Activated naive CD8-positive, alpha-beta T cell treated with anti-CD3 and anti-CD28 coated beads for 36 hours (primary cell): ENCODE data around the gene EFCAB7. TPM values are rescaled to one million over a fixed set of nuclear protein-coding genes. Genes with fewer than 3 reads are reported as not detected.

Experiments used
- DNase-seq: peaks from one replicate; pipeline ENCODE4 v3.0.0; 2021
- H3K27ac Mint-ChIP-seq: one replicate; pipeline ENCODE4 v1.8.0; 2022; ENCODE audit warnings: mild to moderate bottlenecking, moderate library complexity, mixed read lengths
- H3K27me3 Mint-ChIP-seq: one replicate; pipeline ENCODE4 v1.8.0; 2022; ENCODE audit warnings: mild to moderate bottlenecking, mixed read lengths
- H3K36me3 Mint-ChIP-seq: one replicate; pipeline ENCODE4 v1.8.0; 2021; ENCODE audit warnings: mild to moderate bottlenecking, mixed read lengths
- H3K4me1 Mint-ChIP-seq: one replicate; pipeline ENCODE4 v1.8.0; 2021; ENCODE audit warnings: mixed read lengths
- H3K4me3 Mint-ChIP-seq: one replicate; pipeline ENCODE4 v1.8.0; 2022; ENCODE audit warnings: mild to moderate bottlenecking, moderate library complexity, mixed read lengths
- H3K9me3 Mint-ChIP-seq: one replicate; pipeline ENCODE4 v1.8.0; 2022; ENCODE audit warnings: mixed read lengths
- total RNA-seq, 2 experiments: library from RNA; stranded (reverse); gene quantifications; one replicate each; pipeline ENCODE4 v1.2.3, GENCODE V29; 2021

The EFCAB7 gene
- 1 to 10 TPM; 5.9 to 6.9 TPM for total RNA-seq

DNA sequence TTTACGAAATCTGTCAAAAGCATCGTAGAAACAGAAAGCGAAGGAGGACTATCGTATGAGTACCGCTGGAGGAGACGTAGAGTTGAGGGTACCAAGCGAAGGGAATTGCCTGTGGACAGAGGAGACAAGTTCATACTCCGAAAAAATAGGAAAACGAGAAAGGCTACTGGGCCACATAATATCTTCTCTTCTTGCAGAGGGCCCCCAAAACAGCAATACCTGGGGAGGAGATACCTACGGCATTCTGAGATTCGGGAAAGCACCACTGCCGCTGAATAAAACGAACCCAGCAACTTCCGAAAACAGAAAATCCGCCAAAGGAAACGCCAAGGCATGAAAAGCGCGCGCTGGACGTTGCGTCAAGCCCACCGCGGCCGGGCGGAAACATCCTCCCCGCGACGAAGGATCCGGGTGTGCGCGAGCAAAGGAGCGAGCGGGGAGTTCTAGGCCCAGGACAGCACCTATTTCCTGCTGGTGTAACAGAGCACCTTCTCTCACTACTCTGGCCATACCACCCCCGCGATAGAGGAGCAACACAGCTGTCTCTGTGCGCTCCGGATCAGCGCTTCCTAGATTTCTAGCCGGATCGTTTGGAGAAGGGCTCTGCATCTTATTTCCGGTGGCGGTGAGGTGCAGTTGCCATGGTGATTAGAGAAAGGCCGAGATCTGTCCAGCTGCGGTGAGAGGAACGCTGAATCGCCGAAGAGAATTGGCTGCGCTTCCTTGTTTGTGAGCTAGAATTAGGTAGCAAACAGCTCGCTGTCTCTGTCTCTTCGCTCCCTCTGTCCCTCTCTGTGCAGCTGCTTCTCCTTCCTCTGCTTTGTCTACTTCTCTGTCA is at the start of gene EFCAB7, which contains the start of gene ITGB3BP:
EFCAB7 (plus strand) TSS at position 635 of the 838 bp plus-strand sequence. CDS start 2,048 bp downstream, outside the sequence.
ITGB3BP (minus strand) TSS at position 335 of the 838 bp plus-strand sequence; CDS start at position 243, 92 bp downstream.
- Mint-ChIP-seq H3K27ac (peak within 1 kb of the TSS; percentile 98), H3K4me1 (peaks cover 26% of the 10 kb centered on the region), H3K9me3 (no peaks in the 10 kb centered on the region), H3K4me3 (peak within 1 kb of the TSS; percentile 99), H3K27me3 (no peaks in the 10 kb centered on the region), H3K36me3 (no peaks in the 10 kb centered on the region)
- DNase-seq: peak; percentile 87

- DNase-seq: no peak
- no peak overlapping the region for H3K4me3 Mint-ChIP-seq
- H3K9me3 Mint-ChIP-seq: peaks cover 5% of the 10 kb centered on the region
- no peak overlapping the region for H3K27ac Mint-ChIP-seq
- H3K27me3 Mint-ChIP-seq: no peaks in the 10 kb centered on the region
- H3K36me3 Mint-ChIP-seq: peaks cover 22% of the 10 kb centered on the region
- H3K4me1 Mint-ChIP-seq: no peaks in the 10 kb centered on the region
Measured at GRCh38 chr1:63475761-63476160, 47.6 kb upstream of the EFCAB7 start.

DNA sequence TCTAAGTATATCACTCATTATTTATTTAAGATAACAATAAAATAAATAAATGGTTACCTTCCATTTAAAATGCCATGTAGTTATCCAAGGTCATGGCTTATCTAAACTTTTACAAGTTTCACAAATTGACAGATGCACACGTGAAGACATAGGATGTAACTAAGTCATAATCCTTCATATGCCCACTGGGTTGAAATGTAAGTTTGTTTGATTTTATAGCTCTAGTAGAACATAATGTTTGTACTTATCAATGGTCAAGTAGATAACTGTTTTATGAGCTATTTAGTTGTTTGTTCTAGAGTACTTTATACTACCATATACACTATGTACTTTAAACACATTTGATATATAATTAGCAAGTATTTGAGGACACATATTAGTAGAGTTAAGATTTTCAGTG is 43.3 kb upstream of the EFCAB7 start:
- Mint-ChIP-seq H3K27ac (no peak overlapping the region), H3K27me3 (no peaks in the 10 kb centered on the region), H3K9me3 (no peaks in the 10 kb centered on the region), H3K4me1 (peaks cover 2% of the 10 kb centered on the region), H3K4me3 (no peak overlapping the region), H3K36me3 (peaks cover 9% of the 10 kb centered on the region)
- no peak for DNase-seq

DNA sequence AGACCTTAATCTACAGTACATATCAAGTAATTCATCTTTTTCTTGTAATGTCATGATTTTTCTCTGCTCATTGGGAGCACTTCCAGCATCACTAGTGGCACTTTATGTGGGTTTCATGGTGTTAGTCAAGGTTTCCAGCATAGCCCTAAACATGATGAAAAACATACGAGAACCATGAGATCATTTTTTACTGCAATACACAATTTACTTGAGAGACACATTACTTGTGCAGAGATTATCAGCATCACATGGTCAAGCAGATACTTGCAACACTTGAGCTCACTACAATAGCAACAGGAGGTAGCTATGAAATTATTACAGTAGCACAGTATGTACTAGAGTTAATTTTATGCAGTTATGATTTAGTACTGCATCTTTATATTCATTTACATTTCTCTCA is 36.7 kb upstream of the EFCAB7 start:
- H3K27me3 Mint-ChIP-seq: no peaks in the 10 kb centered on the region
- H3K4me3 Mint-ChIP-seq: no peak overlapping the region
- DNase-seq: no peak
- H3K27ac Mint-ChIP-seq: no peak overlapping the region
- H3K36me3 Mint-ChIP-seq: peaks cover 8% of the 10 kb centered on the region
- H3K9me3 Mint-ChIP-seq: no peaks in the 10 kb centered on the region
- H3K4me1 Mint-ChIP-seq: peaks cover 2% of the 10 kb centered on the region

GRCh38 chr1:63487336-63488065 is 35.8 kb upstream of the EFCAB7 start:
- Mint-ChIP-seq H3K36me3 (peaks cover 9% of the 10 kb centered on the region), H3K9me3 (no peaks in the 10 kb centered on the region), H3K27me3 (no peaks in the 10 kb centered on the region), H3K27ac (no peak overlapping the region), H3K4me1 (peaks cover 4% of the 10 kb centered on the region), H3K4me3 (no peak overlapping the region)
- DNase-seq: no peak

GRCh38 chr1:63497577-63497976 is 25.7 kb upstream of the EFCAB7 start:
- H3K9me3 Mint-ChIP-seq: peaks cover 3% of the 10 kb centered on the region
- no peak overlapping the region for H3K27ac Mint-ChIP-seq
- H3K27me3 Mint-ChIP-seq: no peaks in the 10 kb centered on the region
- peaks cover 36% of the 10 kb centered on the region for H3K36me3 Mint-ChIP-seq
- H3K4me1 Mint-ChIP-seq: peaks cover 4% of the 10 kb centered on the region
- no peak for DNase-seq
- H3K4me3 Mint-ChIP-seq: no peak overlapping the region

DNA sequence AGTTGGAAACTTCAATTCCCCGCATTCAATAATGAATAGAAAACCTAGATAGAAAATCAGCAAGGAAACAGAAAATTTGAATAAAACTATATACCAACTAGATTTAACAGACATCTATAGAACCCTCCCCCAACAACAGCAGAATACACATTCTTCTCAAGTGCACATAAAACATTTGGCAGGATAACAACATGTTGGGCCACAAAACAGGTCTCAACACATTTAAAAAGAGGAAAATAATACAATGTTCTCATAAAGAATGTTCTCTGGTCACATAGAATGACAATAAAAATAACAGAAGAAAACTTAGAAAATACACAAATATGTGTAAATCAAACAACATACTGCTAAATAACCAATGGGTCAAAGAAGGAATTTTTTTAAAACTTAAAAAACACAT is 25.2 kb upstream of the EFCAB7 start:
- Mint-ChIP-seq H3K27ac (no peak overlapping the region), H3K4me1 (peaks cover 4% of the 10 kb centered on the region), H3K27me3 (no peaks in the 10 kb centered on the region), H3K36me3 (peaks cover 34% of the 10 kb centered on the region), H3K9me3 (peaks cover 3% of the 10 kb centered on the region), H3K4me3 (no peak overlapping the region)
- no peak for DNase-seq

DNA sequence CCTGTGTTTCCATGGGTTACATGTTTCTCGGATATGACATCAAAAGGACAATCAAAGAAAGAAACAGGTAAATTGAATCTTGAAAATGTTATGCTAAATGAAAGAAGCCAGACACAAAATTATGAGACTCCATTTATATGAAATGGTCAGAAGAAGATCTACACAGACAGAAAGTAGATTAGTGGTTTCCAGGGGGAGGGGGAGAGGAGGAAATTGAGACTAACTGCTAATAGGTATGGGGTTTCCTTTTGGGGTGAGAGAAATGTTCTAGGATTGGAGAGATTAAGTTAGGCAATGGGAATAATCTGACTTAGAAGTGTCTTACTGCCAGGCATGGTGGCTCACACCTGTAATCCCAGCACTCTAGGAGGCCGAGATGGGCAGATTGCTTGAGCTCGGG is 22.1 kb upstream of the EFCAB7 start:
- H3K36me3 Mint-ChIP-seq: peaks cover 50% of the 10 kb centered on the region
- H3K4me1 Mint-ChIP-seq: peaks cover 4% of the 10 kb centered on the region
- H3K27me3 Mint-ChIP-seq: no peaks in the 10 kb centered on the region
- H3K27ac Mint-ChIP-seq: no peak overlapping the region
- no peak overlapping the region for H3K4me3 Mint-ChIP-seq
- DNase-seq: no peak
- H3K9me3 Mint-ChIP-seq: peaks cover 4% of the 10 kb centered on the region

DNA sequence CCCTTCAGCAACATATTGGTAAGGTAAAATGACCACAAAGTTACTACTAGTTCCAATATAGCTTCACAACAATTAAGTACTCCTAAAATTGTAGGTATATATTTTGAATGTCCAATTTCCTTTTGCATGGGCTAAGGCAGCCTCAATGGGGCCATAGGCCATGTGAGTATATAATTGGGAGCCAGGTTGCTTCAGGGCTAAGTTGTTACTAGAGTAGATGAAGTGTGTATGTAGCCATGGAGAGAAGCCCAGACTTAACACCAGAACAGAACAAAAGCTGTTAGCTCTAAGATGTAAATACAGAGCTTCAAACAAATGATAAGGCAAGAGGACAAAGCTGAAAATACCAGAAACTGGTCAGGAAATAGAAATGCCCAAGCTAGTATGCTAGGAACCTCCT is 16.5 kb upstream of the EFCAB7 start:
- Mint-ChIP-seq H3K27ac (no peak overlapping the region), H3K4me3 (no peak overlapping the region), H3K4me1 (no peaks in the 10 kb centered on the region), H3K27me3 (no peaks in the 10 kb centered on the region), H3K36me3 (peaks cover 32% of the 10 kb centered on the region), H3K9me3 (peaks cover 4% of the 10 kb centered on the region)
- DNase-seq: no peak

GRCh38 chr1:63509718-63510117 is 13.6 kb upstream of the EFCAB7 start:
- H3K27me3 Mint-ChIP-seq: no peaks in the 10 kb centered on the region
- no peak overlapping the region for H3K4me3 Mint-ChIP-seq
- H3K4me1 Mint-ChIP-seq: no peaks in the 10 kb centered on the region
- H3K9me3 Mint-ChIP-seq: peaks cover 1% of the 10 kb centered on the region
- DNase-seq: no peak
- no peak overlapping the region for H3K27ac Mint-ChIP-seq
- peaks cover 27% of the 10 kb centered on the region for H3K36me3 Mint-ChIP-seq

- DNase-seq: no peak
- H3K9me3 Mint-ChIP-seq: no peaks in the 10 kb centered on the region
- H3K27me3 Mint-ChIP-seq: no peaks in the 10 kb centered on the region
Measured at GRCh38 chr1:63512584-63512983, 10.7 kb upstream of the EFCAB7 start.

GRCh38 chr1:63516629-63517028 is 6.7 kb upstream of the EFCAB7 start:
- no peaks in the 10 kb centered on the region for H3K27me3 Mint-ChIP-seq
- H3K36me3 Mint-ChIP-seq: peaks cover 20% of the 10 kb centered on the region
- peaks cover 14% of the 10 kb centered on the region for H3K4me1 Mint-ChIP-seq
- DNase-seq: no peak
- no peak overlapping the region for H3K4me3 Mint-ChIP-seq
- H3K27ac Mint-ChIP-seq: no peak overlapping the region
- no peaks in the 10 kb centered on the region for H3K9me3 Mint-ChIP-seq

More at GRCh38 chr1:63512584-63512983, 10.7 kb upstream of the EFCAB7 start:
- peaks cover 20% of the 10 kb centered on the region for H3K36me3 Mint-ChIP-seq
- no peak overlapping the region for H3K4me3 Mint-ChIP-seq
- no peak overlapping the region for H3K27ac Mint-ChIP-seq
- peaks cover 2% of the 10 kb centered on the region for H3K4me1 Mint-ChIP-seq

- H3K9me3 Mint-ChIP-seq: no peaks in the 10 kb centered on the region
- H3K27me3 Mint-ChIP-seq: no peaks in the 10 kb centered on the region
- peak overlapping the region; percentile 98 for H3K27ac Mint-ChIP-seq
- no peak for DNase-seq
- H3K4me3 Mint-ChIP-seq: peak overlapping the region; percentile 99
- no peaks in the 10 kb centered on the region for H3K36me3 Mint-ChIP-seq
- H3K4me1 Mint-ChIP-seq: peaks cover 26% of the 10 kb centered on the region
Measured at GRCh38 chr1:63523738-63524137, 413 bp downstream of the EFCAB7 start.

GRCh38 chr1:63524201-63524600 is 876 bp downstream of the EFCAB7 start:
- Mint-ChIP-seq H3K4me3 (peak overlapping the region; percentile 99), H3K27me3 (no peaks in the 10 kb centered on the region), H3K4me1 (peaks cover 26% of the 10 kb centered on the region), H3K36me3 (no peaks in the 10 kb centered on the region), H3K9me3 (no peaks in the 10 kb centered on the region), H3K27ac (peak overlapping the region; percentile 63)
- DNase-seq: no peak

DNA sequence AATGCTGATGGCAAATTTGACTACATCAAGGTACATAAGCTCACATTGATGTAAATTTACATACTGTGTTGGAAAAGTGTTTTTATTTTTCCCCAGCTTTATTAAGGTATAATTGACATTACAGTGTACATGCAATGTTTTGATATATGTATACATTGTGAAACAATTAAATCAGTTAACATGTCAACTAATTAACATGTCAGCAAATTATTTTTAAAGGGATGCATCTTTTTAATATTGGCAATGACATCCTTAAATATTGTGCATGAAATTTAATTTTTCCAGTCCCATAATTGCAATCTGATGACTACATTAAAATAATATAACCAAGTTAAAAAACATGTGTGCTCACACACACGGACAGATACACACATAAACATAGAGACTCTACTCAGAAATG is 9.4 kb downstream of the EFCAB7 start:
- Mint-ChIP-seq H3K4me3 (no peak overlapping the region), H3K36me3 (no peaks in the 10 kb centered on the region), H3K9me3 (no peaks in the 10 kb centered on the region), H3K27me3 (no peaks in the 10 kb centered on the region), H3K27ac (no peak overlapping the region), H3K4me1 (no peaks in the 10 kb centered on the region)
- DNase-seq: no peak
